Prostate gland (tissue), 2 donors: Measurements from ENCODE around the gene DCDC2B.

Experiments used
- CTCF ChIP-seq, 4 experiments: fragments of 200-600 bp in 2 of 4; fragments of 450-650 bp in 2 of 4; sonication (generic) in 2 of 4; IDR thresholded peaks; 1 replicate in 3 of 4; 2 replicates in 1 of 4; pipeline ENCODE4 v1.5.1; 2016 to 2019; ENCODE audit warnings: antibody characterized with exemption in 4 of 4, mild to moderate bottlenecking in 2 of 4, moderate library complexity in 2 of 4
- POLR2A ChIP-seq: fragments of 450-650 bp; IDR thresholded peaks from one replicate; pipeline ENCODE4 v1.6.1; 2016; ENCODE audit warnings: antibody characterized with exemption, mild to moderate bottlenecking
- POLR2AphosphoS5 ChIP-seq: sonication (generic); formaldehyde crosslinking; IDR thresholded peaks from one replicate; pipeline ENCODE4 v1.6.1; 2017; ENCODE audit warnings: antibody characterized with exemption

DNA sequence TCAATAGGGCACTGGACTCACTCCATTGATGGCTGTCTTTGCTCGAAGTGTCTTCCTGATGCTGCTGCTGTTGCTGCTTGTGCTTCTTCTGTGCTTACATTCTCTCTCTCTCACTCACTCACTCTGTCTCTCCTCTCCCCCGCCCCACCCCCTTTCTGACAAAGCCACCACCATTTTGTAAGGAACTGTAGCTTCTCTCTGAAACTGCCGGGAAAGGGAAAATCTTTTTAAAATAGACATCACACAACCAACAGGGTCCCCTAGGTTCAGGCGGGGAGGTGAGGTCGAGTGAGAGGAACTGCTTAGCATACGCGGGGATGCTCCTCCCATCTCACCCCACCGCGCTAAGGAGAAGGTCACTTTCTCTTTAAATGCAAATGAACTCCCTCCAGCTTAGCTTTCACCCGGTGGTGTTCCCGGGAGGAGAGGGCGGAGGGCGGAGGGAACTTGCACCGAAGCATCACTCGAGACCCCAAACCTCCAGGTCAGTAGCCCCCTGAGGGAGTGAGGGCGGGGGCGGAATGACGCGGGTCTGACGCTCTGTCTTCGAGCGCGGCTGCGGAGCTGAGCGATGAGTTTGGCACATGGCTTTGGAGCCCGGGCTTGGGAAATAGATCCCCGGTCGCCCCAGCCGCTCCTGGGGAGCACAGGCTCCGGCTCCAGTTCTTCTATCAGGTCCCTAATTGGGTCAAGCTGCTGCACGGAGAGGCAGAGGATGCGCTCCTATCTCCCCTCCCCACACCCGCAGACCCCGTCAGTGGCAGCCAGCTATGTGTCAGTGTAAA, 8.5 kb upstream of the DCDC2B start, which contains the start of gene CCDC28B:
- TF ChIP-seq CTCF (IDR thresholded peaks at IDR 0.05) (no peak), POLR2A (no peak), POLR2AphosphoS5 (peak; percentile 46)
